Testis (tissue), 3 donors: Measurements from ENCODE around the gene GPR17. TPM values are rescaled to one million over a fixed set of nuclear protein-coding genes. Genes with fewer than 3 reads are reported as not detected.

Experiments used
- DNase-seq: peaks from one replicate; pipeline ENCODE4 v3.0.0-alpha.2; 2019
- H3K27ac ChIP-seq, 2 donors: fragments of 200-600 bp; sonication (generic); one replicate each; pipeline ENCODE4 v1.5.1; 2019
- H3K27me3 ChIP-seq: fragments of 200-600 bp; sonication (generic); one replicate; pipeline ENCODE4 v1.5.1; 2019
- H3K36me3 ChIP-seq: fragments of 200-600 bp; sonication (generic); one replicate; pipeline ENCODE4 v1.5.1; 2017; ENCODE audit warnings: low read depth; ENCODE audit errors: missing control alignments
- H3K4me1 ChIP-seq: fragments of 200-600 bp; sonication (generic); one replicate; pipeline ENCODE4 v1.5.1; 2019
- H3K4me3 ChIP-seq, 2 donors: fragments of 200-600 bp; sonication (generic); one replicate each; pipeline ENCODE4 v1.5.1; 2017 to 2019
- H3K9me3 ChIP-seq: fragments of 200-600 bp; sonication (generic); one replicate; pipeline ENCODE4 v1.5.1; 2017
- POLR2A ChIP-seq: fragments of 450-650 bp; IDR thresholded peaks from one replicate; pipeline ENCODE4 v1.6.1; 2017; ENCODE audit warnings: antibody characterized with exemption, mild to moderate bottlenecking, moderate library complexity
- WGBS, 2 donors: methylation state at CpG; one replicate each; pipeline ENCODE4 v1.1.5; 2018; 5-methylcytosine and 5-hydroxymethylcytosine counted together
- intact Hi-C: fragments of 100-400 bp; cut with DNase I; formaldehyde crosslinking; loops from one replicate; pipeline ENCODE4 v1.15.1; 2023; ENCODE audit warnings: low total_unique reads
- polyA plus RNA-seq: library from polyadenylated mRNA; stranded (reverse); fragments of 350-450 nt; fragmentation: Illumina TruSeq; extraction: RNeasy Lipid Tissue Mini Kit (QIAGEN cat#74804); gene quantifications from one replicate; pipeline ENCODE4 v1.2.3, GENCODE V29; 2014; ENCODE audit warnings: low read depth, low replicate concordance; ENCODE audit not compliant: insufficient read depth
- total RNA-seq, 2 donors: library from RNA; depleted of rRNA; stranded (reverse); fragments of >200 nt; gene quantifications; one replicate each; pipeline ENCODE4 v1.2.3, GENCODE V29; 2016
- TF ChIP-seq, protein P1 (sequence below), 3 experiments: fragments of 450-650 bp in 2 of 3; fragments of 200-600 bp in 1 of 3; sonication (generic) in 1 of 3; IDR thresholded peaks; one replicate each; pipeline ENCODE4 v1.5.1; 2016 to 2019; ENCODE audit warnings: antibody characterized with exemption in 3 of 3, mild to moderate bottlenecking in 2 of 3, moderate library complexity in 1 of 3

Gene GPR17
- total and polyA plus RNA-seq, 3 donors from 2014 or later, result 0.25 to 0.29 TPM; not detected in 1

GRCh38 chr2:127641133-127641532 lies 4.8 kb upstream of the GPR17 start:
- H3K27ac ChIP-seq, result no peak overlapping the region
- H3K36me3 ChIP-seq, result no peaks in the 10 kb centered on the region
- no peak for DNase-seq
- 95% methylated on average over 4 of the region's 6 CpGs; no CpG with 5 or more reads in 1 of the 2 donors for WGBS, 2 donors
- no peaks in the 10 kb centered on the region for H3K27me3 ChIP-seq
- no peaks in the 10 kb centered on the region for H3K4me1 ChIP-seq
- intact Hi-C loops, result no loop called here
- H3K4me3 ChIP-seq, result no peak overlapping the region
- H3K9me3 ChIP-seq, result no peaks in the 10 kb centered on the region
- TF ChIP-seq, protein P1, sequence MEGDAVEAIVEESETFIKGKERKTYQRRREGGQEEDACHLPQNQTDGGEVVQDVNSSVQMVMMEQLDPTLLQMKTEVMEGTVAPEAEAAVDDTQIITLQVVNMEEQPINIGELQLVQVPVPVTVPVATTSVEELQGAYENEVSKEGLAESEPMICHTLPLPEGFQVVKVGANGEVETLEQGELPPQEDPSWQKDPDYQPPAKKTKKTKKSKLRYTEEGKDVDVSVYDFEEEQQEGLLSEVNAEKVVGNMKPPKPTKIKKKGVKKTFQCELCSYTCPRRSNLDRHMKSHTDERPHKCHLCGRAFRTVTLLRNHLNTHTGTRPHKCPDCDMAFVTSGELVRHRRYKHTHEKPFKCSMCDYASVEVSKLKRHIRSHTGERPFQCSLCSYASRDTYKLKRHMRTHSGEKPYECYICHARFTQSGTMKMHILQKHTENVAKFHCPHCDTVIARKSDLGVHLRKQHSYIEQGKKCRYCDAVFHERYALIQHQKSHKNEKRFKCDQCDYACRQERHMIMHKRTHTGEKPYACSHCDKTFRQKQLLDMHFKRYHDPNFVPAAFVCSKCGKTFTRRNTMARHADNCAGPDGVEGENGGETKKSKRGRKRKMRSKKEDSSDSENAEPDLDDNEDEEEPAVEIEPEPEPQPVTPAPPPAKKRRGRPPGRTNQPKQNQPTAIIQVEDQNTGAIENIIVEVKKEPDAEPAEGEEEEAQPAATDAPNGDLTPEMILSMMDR (IDR thresholded peaks at IDR 0.05), result no peak
- no peak for TF ChIP-seq POLR2A

DNA sequence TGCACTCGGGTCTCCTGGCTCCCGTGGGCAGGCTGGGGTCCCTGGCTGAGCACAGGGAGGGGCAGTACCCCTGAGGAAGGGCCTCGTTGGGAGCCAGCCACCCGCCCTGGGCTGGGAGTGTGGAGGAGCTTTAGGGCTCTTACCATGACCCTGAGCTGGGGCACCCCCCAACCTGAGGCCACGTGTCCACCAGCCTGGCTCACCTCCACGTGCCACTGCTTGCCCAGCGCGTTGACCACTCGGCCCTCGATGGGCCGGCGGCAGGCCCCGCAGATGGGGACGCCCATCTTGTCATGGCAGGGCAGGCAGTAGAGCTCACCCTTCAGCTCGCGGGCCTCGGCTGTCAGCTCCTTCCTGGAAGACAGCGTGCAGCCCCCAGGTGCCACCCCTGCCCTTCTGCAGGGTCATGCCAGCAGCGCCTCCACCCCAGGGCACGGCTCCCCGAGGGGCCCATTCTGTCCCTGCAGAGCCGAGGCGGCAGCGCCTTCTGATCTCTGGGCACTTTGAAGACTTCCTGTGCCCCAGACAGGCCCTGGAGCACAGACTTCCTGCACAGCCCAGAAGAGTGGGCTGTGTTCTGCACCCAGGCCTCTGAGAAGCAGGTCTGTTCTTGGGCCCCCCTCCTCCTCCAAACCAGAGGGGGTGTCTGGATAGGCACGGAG lies 4.0 kb upstream of the GPR17 start:
- H3K36me3 ChIP-seq, result no peaks in the 10 kb centered on the region

DNA sequence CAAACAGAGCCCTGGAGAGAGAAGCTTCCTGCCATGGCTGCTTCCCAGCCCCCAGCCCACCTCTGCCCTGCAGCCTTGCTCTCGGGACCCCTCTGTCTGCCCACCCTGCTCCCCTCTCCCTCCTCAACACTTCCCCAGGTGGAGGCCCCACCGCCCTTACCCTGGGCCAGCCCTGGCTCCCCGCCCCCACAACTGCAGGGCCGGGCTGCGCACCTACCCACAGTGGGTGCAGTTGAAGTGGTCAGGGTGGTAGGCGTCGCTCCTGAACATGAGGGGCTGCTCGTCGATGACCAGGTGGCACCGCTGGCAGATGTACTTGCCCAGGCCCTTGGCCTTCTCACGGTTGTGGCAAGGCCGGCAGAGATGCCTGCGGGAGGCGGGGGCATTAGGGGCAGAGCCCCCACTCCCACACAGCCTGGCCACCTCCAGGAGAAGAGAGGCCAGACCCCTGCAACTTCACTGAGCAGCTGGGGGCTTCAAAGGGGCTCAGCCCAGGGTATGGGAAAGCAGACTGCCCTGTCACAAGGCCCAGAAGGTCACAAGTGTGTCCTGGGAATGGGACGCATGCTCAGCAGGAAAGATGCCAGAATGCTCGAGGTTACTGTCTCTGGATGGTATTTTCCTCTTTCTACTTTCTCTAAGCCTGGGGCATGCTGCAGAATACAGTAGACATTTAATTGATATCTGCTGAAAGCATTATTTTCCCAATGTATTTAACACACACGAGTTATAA lies 3.1 kb upstream of the GPR17 start:
- no peak overlapping the region for H3K4me3 ChIP-seq
- no peaks in the 10 kb centered on the region for H3K27me3 ChIP-seq
- no peaks in the 10 kb centered on the region for H3K4me1 ChIP-seq
- intact Hi-C loops, result no loop called here
- WGBS, 2 donors, result 76 to 86% methylated on average over 16 to 17 of the region's 17 CpGs
- TF ChIP-seq, protein P1 (IDR thresholded peaks at IDR 0.05), result no peak
- no peak for TF ChIP-seq POLR2A
- no peaks in the 10 kb centered on the region for H3K36me3 ChIP-seq
- DNase-seq, result no peak
- H3K27ac ChIP-seq, result no peak overlapping the region
- H3K9me3 ChIP-seq, result no peaks in the 10 kb centered on the region

More for the DNA sequence above, 4.0 kb upstream of the GPR17 start:
- WGBS, 2 donors, result 40 to 93% methylated on average over 1 to 25 of the region's 25 CpGs
- TF ChIP-seq, protein P1 (IDR thresholded peaks at IDR 0.05), result no peak
- no peak for TF ChIP-seq POLR2A
- Histone ChIP-seq H3K4me3 (no peak overlapping the region), H3K27ac (no peak overlapping the region), H3K27me3 (no peaks in the 10 kb centered on the region), H3K9me3 (no peaks in the 10 kb centered on the region), H3K4me1 (no peaks in the 10 kb centered on the region)
- intact Hi-C loops, result no loop called here
- no peak for DNase-seq

DNA sequence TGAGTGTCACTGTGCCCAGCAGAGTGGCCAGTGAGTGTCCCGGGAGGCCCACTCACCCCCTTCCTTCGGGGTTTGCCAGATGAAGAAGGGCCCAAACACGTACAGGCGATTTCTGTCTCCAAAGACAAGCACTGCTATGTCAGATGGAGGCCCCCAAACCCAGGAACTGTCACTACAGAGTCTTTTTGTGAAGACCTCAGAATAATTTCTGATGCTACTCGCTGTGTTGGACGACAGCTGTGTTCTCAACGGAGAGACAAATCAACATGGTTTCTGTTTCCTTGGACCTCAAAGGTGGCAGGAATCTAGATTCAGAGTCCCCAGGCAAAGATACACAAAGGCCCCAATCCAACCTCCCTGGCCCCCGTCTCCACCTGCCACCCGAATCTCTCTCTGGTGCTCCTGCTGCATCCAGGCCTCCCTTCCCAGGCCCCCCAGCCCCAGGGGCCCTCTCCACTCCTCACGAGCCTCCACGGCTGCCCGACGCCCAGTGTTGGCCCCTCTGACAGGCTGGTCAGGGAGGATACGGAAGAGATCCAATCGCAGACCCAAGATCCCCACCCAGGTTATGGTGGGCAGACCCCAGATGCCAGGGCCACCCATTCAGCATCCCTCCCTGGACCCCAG lies 2.4 kb upstream of the GPR17 start:
- WGBS, 2 donors, result 93 to 94% methylated on average over 15 of the region's 15 CpGs
- intact Hi-C loops, result no loop called here
- no peaks in the 10 kb centered on the region for H3K4me1 ChIP-seq
- no peaks in the 10 kb centered on the region for H3K27me3 ChIP-seq
- H3K36me3 ChIP-seq, result no peaks in the 10 kb centered on the region
- no peak overlapping the region for H3K27ac ChIP-seq
- no peaks in the 10 kb centered on the region for H3K9me3 ChIP-seq
- no peak overlapping the region for H3K4me3 ChIP-seq
- no peak for DNase-seq
- no peak for TF ChIP-seq POLR2A
- TF ChIP-seq, protein P1 (IDR thresholded peaks at IDR 0.05), result no peak
